KBM-7 (cell line): ENCODE measurements around the gene TP63.

Experiments
- DNase-seq: peaks from one replicate; pipeline ENCODE4 v3.0.0-alpha.2; 2015
- in situ Hi-C: fragments of 300-500 bp; cut with MboI; formaldehyde crosslinking; loops from 2 replicates; pipeline ENCODE4 v1.14.3; 2020; ENCODE audit warnings: low sequenced_read_pairs, low pct_unique_long_range_greater_than_20kb, mixed read lengths

TP63 gene

GRCh38 chr3:189937302-189938127 is 306.3 kb downstream of the TP63 start:
- in situ Hi-C loops, result loop anchor here (25.0 kb wide), 1 partner anchor 675 kb away; no protein-coding TSS in a partner anchor
- DNase-seq, result no peak

GRCh38 chr3:189941125-189941524 is 309.9 kb downstream of the TP63 start:
- in situ Hi-C loops, result loop anchor here (25.0 kb wide), 1 partner anchor 679 kb away; no protein-coding TSS in a partner anchor
- DNase-seq, result no peak

- in situ Hi-C loops, result loop anchor here (25.0 kb wide), 1 partner anchor 679 kb away; no protein-coding TSS in a partner anchor
- DNase-seq, result no peak
These were observed 310.5 kb downstream of the TP63 start for GRCh38 chr3:189941679-189942078.

GRCh38 chr3:189942948-189943347 is 311.8 kb downstream of the TP63 start:
- DNase-seq, result no peak
- in situ Hi-C loops, result loop anchor here (25.0 kb wide), 1 partner anchor 681 kb away; no protein-coding TSS in a partner anchor

- in situ Hi-C loops, result loop anchor here (25.0 kb wide), 1 partner anchor 682 kb away; no protein-coding TSS in a partner anchor
- no peak for DNase-seq
These were observed 313.3 kb downstream of the TP63 start for GRCh38 chr3:189944285-189945145.

- in situ Hi-C loops, result loop anchor here (25.0 kb wide), 1 partner anchor 684 kb away; no protein-coding TSS in a partner anchor
- DNase-seq, result no peak
These were observed 314.9 kb downstream of the TP63 start for GRCh38 chr3:189945935-189946709.
